Prostate gland (tissue), 2 donors: ENCODE measurements around the gene RHBDL3.

Experiments
- POLR2AphosphoS5 ChIP-seq: sonication (generic); formaldehyde crosslinking; IDR thresholded peaks from one replicate; pipeline ENCODE4 v1.6.1; 2017; ENCODE audit warnings: antibody characterized with exemption
- TF ChIP-seq, protein P1 (sequence below), 4 experiments: fragments of 200-600 bp in 2 of 4; fragments of 450-650 bp in 2 of 4; sonication (generic) in 2 of 4; IDR thresholded peaks; 1 replicate in 3 of 4; 2 replicates in 1 of 4; pipeline ENCODE4 v1.5.1; 2016 to 2019; ENCODE audit warnings: antibody characterized with exemption in 4 of 4, mild to moderate bottlenecking in 2 of 4, moderate library complexity in 2 of 4

DNA sequence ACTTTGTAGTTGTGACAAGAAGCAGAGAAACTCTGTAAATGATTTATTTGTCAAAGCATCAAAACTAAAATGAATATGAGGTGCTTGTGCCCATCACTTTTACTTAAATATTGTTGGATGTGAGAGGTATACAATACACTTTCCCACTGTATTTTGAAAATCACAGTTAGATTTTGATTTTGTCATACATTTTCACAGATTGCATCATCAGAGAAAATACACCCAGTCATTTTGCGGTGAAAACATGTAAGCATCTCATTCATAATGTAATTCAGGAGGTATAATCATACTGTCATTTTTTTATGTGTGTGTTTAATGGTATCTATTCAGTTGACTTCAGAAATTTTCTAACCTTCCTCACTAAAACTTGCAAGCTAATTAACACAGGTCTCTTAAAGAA is 95.6 kb downstream of the RHBDL3 start:
- TF ChIP-seq, protein P1, sequence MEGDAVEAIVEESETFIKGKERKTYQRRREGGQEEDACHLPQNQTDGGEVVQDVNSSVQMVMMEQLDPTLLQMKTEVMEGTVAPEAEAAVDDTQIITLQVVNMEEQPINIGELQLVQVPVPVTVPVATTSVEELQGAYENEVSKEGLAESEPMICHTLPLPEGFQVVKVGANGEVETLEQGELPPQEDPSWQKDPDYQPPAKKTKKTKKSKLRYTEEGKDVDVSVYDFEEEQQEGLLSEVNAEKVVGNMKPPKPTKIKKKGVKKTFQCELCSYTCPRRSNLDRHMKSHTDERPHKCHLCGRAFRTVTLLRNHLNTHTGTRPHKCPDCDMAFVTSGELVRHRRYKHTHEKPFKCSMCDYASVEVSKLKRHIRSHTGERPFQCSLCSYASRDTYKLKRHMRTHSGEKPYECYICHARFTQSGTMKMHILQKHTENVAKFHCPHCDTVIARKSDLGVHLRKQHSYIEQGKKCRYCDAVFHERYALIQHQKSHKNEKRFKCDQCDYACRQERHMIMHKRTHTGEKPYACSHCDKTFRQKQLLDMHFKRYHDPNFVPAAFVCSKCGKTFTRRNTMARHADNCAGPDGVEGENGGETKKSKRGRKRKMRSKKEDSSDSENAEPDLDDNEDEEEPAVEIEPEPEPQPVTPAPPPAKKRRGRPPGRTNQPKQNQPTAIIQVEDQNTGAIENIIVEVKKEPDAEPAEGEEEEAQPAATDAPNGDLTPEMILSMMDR (IDR thresholded peaks at IDR 0.05), result no peak
- no peak for TF ChIP-seq POLR2AphosphoS5
